Measurements from ENCODE around the gene TEX53.

TEX53 gene

DNA sequence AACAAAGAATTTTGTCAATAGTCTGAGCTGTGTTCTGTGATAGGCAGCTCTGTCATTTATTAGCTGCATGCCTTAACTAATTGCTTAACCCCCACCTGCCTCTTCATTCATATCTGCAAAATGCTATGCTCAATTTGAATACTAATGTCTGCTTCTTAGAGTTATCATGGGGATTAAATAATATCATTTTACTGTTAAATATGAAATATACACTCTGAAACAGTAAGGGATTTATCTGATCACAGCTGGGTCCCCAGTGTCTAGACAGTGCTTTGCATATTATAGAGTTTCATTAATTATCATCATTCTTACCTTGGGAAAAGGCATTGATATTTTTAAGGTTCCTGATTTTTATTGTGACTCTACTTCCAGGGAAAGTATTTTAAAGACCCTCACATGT, 12.4 kb upstream of the TEX53 start:
- H3K9me3 ChIP-seq (replicated peaks in 1 of 2; ENCODE audit: control insufficient read depth in 2 of 2, insufficient read depth in 1 of 2, low read depth in 1 of 2, low read length in 2 of 2), result no peaks in the 10 kb centered on the region

DNA sequence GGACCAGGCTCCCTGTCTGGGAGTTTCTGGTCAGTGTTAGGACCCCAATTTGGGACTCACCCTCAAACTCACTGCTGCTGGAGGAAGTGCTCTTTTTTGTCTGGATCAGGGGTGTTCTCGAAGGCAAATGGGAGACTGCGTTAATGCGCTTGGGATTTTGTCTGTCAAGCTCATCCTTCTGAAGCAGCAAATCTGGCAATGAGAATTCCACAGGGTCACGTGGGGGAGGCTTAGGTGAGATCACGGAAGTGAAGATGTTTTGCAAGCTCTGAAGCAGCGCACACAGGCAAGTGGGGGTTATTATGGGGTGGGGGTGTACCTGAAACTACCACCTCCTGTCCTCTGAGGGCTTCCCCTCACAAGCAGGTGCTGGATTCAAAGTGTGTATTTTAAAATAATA, 10.5 kb upstream of the TEX53 start:
- Histone ChIP-seq H3K4me3 (ENCODE audit: low read length in 2 of 2) (no peak overlapping the region), H3K4me2 (ENCODE audit: insufficient read depth, low read length, poor library complexity, severe bottlenecking) (no peak overlapping the region), H3K18ac (ENCODE audit: low read length) (no peak overlapping the region), H2AFZ (ENCODE audit: low read length) (no peak overlapping the region), H3K4me1 (ENCODE audit: control insufficient read depth in 2 of 2, insufficient read depth in 1 of 2, low read depth in 1 of 2, low read length in 2 of 2) (no peaks in the 10 kb centered on the region), H2BK120ac (ENCODE audit: low read depth, low read length) (no peak overlapping the region), H2AK5ac (ENCODE audit: low read depth, low read length) (no peak overlapping the region), H3K4ac (ENCODE audit: low read length) (no peak overlapping the region), H3K23ac (ENCODE audit: low read depth, low read length, poor library complexity) (no peak overlapping the region), H3K27ac (replicated peaks; ENCODE audit: low read length) (no peak overlapping the region), H2BK15ac (ENCODE audit: low read length) (no peak overlapping the region), H3K9me3 (replicated peaks in 1 of 2; ENCODE audit: control insufficient read depth in 2 of 2, insufficient read depth in 1 of 2, low read depth in 1 of 2, low read length in 2 of 2) (no peaks in the 10 kb centered on the region), H2BK12ac (ENCODE audit: low read length) (no peak overlapping the region), H2BK5ac (ENCODE audit: low read length) (no peak overlapping the region), H3K9ac (ENCODE audit: low read depth, low read length, poor library complexity) (no peak overlapping the region), H3K79me1 (ENCODE audit: low read depth, low read length) (no peaks in the 10 kb centered on the region), H3K14ac (ENCODE audit: low read length) (no peak overlapping the region), H3K36me3 (replicated peaks in 1 of 2; ENCODE audit: control insufficient read depth in 2 of 2, insufficient read depth in 2 of 2, low read length in 2 of 2) (no peaks in the 10 kb centered on the region), H3K27me3 (ENCODE audit: control insufficient read depth in 3 of 3, insufficient read depth in 3 of 3, low read depth in 1 of 3, low read length in 3 of 3) (no peaks in the 10 kb centered on the region), H4K8ac (ENCODE audit: low read depth, low read length) (no peak overlapping the region), H4K91ac (ENCODE audit: low read depth, low read length, poor library complexity) (no peak overlapping the region)
- WGBS, 2 donors (ENCODE audit: extremely low coverage in 2 of 2, insufficient read length in 2 of 2, insufficient replicate concordance in 1 of 2), result no CpG with 5 or more reads among the region's 6 CpGs
- no peak for DNase-seq (ENCODE audit: low spot score)

More for the DNA sequence above, 12.4 kb upstream of the TEX53 start:
- Histone ChIP-seq H3K4me2 (ENCODE audit: insufficient read depth, low read length, poor library complexity, severe bottlenecking) (no peak overlapping the region), H3K27me3 (ENCODE audit: control insufficient read depth in 3 of 3, insufficient read depth in 3 of 3, low read depth in 1 of 3, low read length in 3 of 3) (no peaks in the 10 kb centered on the region), H3K79me1 (ENCODE audit: low read depth, low read length) (no peaks in the 10 kb centered on the region), H2AK5ac (ENCODE audit: low read depth, low read length) (no peak overlapping the region), H3K9ac (ENCODE audit: low read depth, low read length, poor library complexity) (no peak overlapping the region), H2BK15ac (ENCODE audit: low read length) (no peak overlapping the region), H2BK12ac (ENCODE audit: low read length) (no peak overlapping the region), H2BK120ac (ENCODE audit: low read depth, low read length) (no peak overlapping the region), H2BK5ac (ENCODE audit: low read length) (no peak overlapping the region), H3K18ac (ENCODE audit: low read length) (no peak overlapping the region), H3K36me3 (replicated peaks in 1 of 2; ENCODE audit: control insufficient read depth in 2 of 2, insufficient read depth in 2 of 2, low read length in 2 of 2) (no peaks in the 10 kb centered on the region), H4K8ac (ENCODE audit: low read depth, low read length) (no peak overlapping the region), H3K14ac (ENCODE audit: low read length) (no peak overlapping the region), H3K4ac (ENCODE audit: low read length) (no peak overlapping the region), H4K91ac (ENCODE audit: low read depth, low read length, poor library complexity) (no peak overlapping the region), H3K4me1 (ENCODE audit: control insufficient read depth in 2 of 2, insufficient read depth in 1 of 2, low read depth in 1 of 2, low read length in 2 of 2) (no peaks in the 10 kb centered on the region), H3K4me3 (ENCODE audit: low read length in 2 of 2) (no peak overlapping the region), H3K23ac (ENCODE audit: low read depth, low read length, poor library complexity) (no peak overlapping the region), H3K27ac (replicated peaks; ENCODE audit: low read length) (no peak overlapping the region), H2AFZ (ENCODE audit: low read length) (no peak overlapping the region)
- no peak for DNase-seq (ENCODE audit: low spot score)

DNA sequence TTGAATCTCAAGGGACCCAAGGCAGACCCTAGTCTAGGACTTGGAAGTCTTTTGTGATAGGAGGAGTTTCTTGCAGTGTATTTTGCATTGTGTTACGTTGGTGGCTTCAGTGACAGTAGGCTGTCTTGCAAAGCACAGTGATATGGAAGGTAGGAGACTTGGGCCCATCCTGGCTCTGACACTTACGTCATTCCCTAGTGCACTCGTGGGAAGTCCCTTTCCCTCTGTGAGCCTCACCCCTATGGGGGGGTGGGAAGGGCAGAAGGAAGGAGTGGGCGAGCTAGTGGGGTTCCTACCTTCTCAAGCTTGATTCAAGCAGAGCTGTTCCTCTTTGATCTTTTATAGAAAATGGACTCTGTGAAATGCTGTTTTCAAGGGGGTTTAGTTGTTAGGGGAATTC, 9.2 kb upstream of the TEX53 start:
- H3K23ac ChIP-seq (ENCODE audit: low read depth, low read length, poor library complexity), result no peak overlapping the region
- no peak for DNase-seq (ENCODE audit: low spot score)
- no peaks in the 10 kb centered on the region for H3K79me1 ChIP-seq (ENCODE audit: low read depth, low read length)
- no peaks in the 10 kb centered on the region for H3K9me3 ChIP-seq (replicated peaks in 1 of 2; ENCODE audit: control insufficient read depth in 2 of 2, insufficient read depth in 1 of 2, low read depth in 1 of 2, low read length in 2 of 2)
- no peak overlapping the region for H2BK120ac ChIP-seq (ENCODE audit: low read depth, low read length)
- no peak overlapping the region for H2BK5ac ChIP-seq (ENCODE audit: low read length)
- H3K4me2 ChIP-seq (ENCODE audit: insufficient read depth, low read length, poor library complexity, severe bottlenecking), result no peak overlapping the region
- no peaks in the 10 kb centered on the region for H3K36me3 ChIP-seq (replicated peaks in 1 of 2; ENCODE audit: control insufficient read depth in 2 of 2, insufficient read depth in 2 of 2, low read length in 2 of 2)
- no peak overlapping the region for H2AK5ac ChIP-seq (ENCODE audit: low read depth, low read length)
- H3K4me1 ChIP-seq (ENCODE audit: control insufficient read depth in 2 of 2, insufficient read depth in 1 of 2, low read depth in 1 of 2, low read length in 2 of 2), result no peaks in the 10 kb centered on the region
- H3K27ac ChIP-seq (replicated peaks; ENCODE audit: low read length), result no peak overlapping the region
- no peak overlapping the region for H2BK15ac ChIP-seq (ENCODE audit: low read length)
- H3K4me3 ChIP-seq (ENCODE audit: low read length in 2 of 2), result no peak overlapping the region
- H2AFZ ChIP-seq (ENCODE audit: low read length), result no peak overlapping the region
- no peak overlapping the region for H3K14ac ChIP-seq (ENCODE audit: low read length)
- no peak overlapping the region for H3K9ac ChIP-seq (ENCODE audit: low read depth, low read length, poor library complexity)
- H4K91ac ChIP-seq (ENCODE audit: low read depth, low read length, poor library complexity), result no peak overlapping the region
- peaks cover 0 to 6% (median 0%) of the 10 kb centered on the region in 3 experiments for H3K27me3 ChIP-seq (ENCODE audit: control insufficient read depth in 3 of 3, insufficient read depth in 3 of 3, low read depth in 1 of 3, low read length in 3 of 3)
- H3K4ac ChIP-seq (ENCODE audit: low read length), result no peak overlapping the region
- H2BK12ac ChIP-seq (ENCODE audit: low read length), result no peak overlapping the region
- no peak overlapping the region for H4K8ac ChIP-seq (ENCODE audit: low read depth, low read length)
- no peak overlapping the region for H3K18ac ChIP-seq (ENCODE audit: low read length)
- WGBS, 2 donors (ENCODE audit: extremely low coverage in 2 of 2, insufficient read length in 2 of 2, insufficient replicate concordance in 1 of 2), result no CpG with 5 or more reads among the region's 4 CpGs

DNA sequence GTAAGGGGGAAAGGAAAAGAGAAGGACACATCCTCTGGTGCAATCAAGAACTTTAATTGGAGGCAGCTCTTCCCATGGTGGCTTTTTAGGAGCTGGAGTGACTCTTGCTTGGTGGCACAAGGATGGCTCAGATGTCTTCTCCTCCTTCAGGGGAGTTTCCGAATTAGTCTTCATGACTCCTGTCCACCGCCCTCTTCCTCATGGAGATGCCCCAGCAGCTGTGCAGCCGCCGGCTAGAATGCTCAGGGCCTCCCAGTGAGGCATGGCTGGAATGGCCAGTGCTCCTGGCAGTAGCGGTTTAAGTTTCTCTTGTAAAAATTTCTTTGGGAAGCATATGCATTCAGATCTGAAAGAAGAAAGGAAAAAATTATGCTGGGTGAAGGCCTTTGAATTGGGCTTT, 8.8 kb upstream of the TEX53 start:
- Histone ChIP-seq H2BK5ac (ENCODE audit: low read length) (no peak overlapping the region), H3K4ac (ENCODE audit: low read length) (no peak overlapping the region), H3K79me1 (ENCODE audit: low read depth, low read length) (no peaks in the 10 kb centered on the region), H3K9me3 (replicated peaks in 1 of 2; ENCODE audit: control insufficient read depth in 2 of 2, insufficient read depth in 1 of 2, low read depth in 1 of 2, low read length in 2 of 2) (no peaks in the 10 kb centered on the region), H3K18ac (ENCODE audit: low read length) (no peak overlapping the region), H2BK120ac (ENCODE audit: low read depth, low read length) (no peak overlapping the region), H2AFZ (ENCODE audit: low read length) (no peak overlapping the region), H3K14ac (ENCODE audit: low read length) (no peak overlapping the region), H3K9ac (ENCODE audit: low read depth, low read length, poor library complexity) (no peak overlapping the region), H2BK15ac (ENCODE audit: low read length) (no peak overlapping the region), H4K8ac (ENCODE audit: low read depth, low read length) (no peak overlapping the region), H3K36me3 (replicated peaks in 1 of 2; ENCODE audit: control insufficient read depth in 2 of 2, insufficient read depth in 2 of 2, low read length in 2 of 2) (no peaks in the 10 kb centered on the region), H3K23ac (ENCODE audit: low read depth, low read length, poor library complexity) (no peak overlapping the region), H3K4me1 (ENCODE audit: control insufficient read depth in 2 of 2, insufficient read depth in 1 of 2, low read depth in 1 of 2, low read length in 2 of 2) (no peaks in the 10 kb centered on the region), H3K27ac (replicated peaks; ENCODE audit: low read length) (no peak overlapping the region), H3K4me2 (ENCODE audit: insufficient read depth, low read length, poor library complexity, severe bottlenecking) (no peak overlapping the region), H2AK5ac (ENCODE audit: low read depth, low read length) (no peak overlapping the region), H3K27me3 (ENCODE audit: control insufficient read depth in 3 of 3, insufficient read depth in 3 of 3, low read depth in 1 of 3, low read length in 3 of 3) (peaks cover 0 to 6% (median 0%) of the 10 kb centered on the region in 3 experiments), H2BK12ac (ENCODE audit: low read length) (no peak overlapping the region), H4K91ac (ENCODE audit: low read depth, low read length, poor library complexity) (no peak overlapping the region), H3K4me3 (ENCODE audit: low read length in 2 of 2) (no peak overlapping the region)
- WGBS, 2 donors (ENCODE audit: extremely low coverage in 2 of 2, insufficient read length in 2 of 2, insufficient replicate concordance in 1 of 2), result no CpG with 5 or more reads among the region's 5 CpGs
- DNase-seq (ENCODE audit: low spot score), result no peak
